AG04449 (cell line): ENCODE measurements around the gene APOM.

Source experiments
- CTCF ChIA-PET: fragments of 350-600 bp; formaldehyde crosslinking; extraction: SDS; loops from one replicate; lab custom pipeline; 2021; ENCODE audit warnings: antibody characterized with exemption; lab: Yijun Ruan, JAX
- POLR2A ChIA-PET: fragments of 400-600, 350-600 bp; formaldehyde crosslinking; extraction: SDS; loops from one replicate; lab custom pipeline; 2020; ENCODE audit warnings: antibody characterized with exemption, inconsistent platforms; lab: Yijun Ruan, JAX
- DNase-seq: peaks from one replicate; pipeline ENCODE4 v3.0.0-alpha.2; 2010; ENCODE audit warnings: low read depth, low spot score
- H3K4me3 ChIP-seq: 2 replicates; pipeline ENCODE4 v1.5.1; 2011; ENCODE audit warnings: low read depth, mild to moderate bottlenecking, control low read depth, low read length
- CTCF ChIP-seq: IDR thresholded peaks from one replicate; pipeline ENCODE4 v1.5.1; 2011; ENCODE audit warnings: mild to moderate bottlenecking, moderate library complexity, low read length, control low read depth, inconsistent platforms; ENCODE audit not compliant: insufficient read depth; ENCODE audit errors: missing control alignments

Gene APOM

GRCh38 chr6:31680226-31681134 is 24.8 kb downstream of the APOM start, which contains the start of gene LY6G5C:
Gene LY6G5C (minus strand): TSS chr6:31681067. CDS start chr6:31680373, 694 bp downstream.
- ChIA-PET POLR2A (interaction anchor here (0.6 to 1.1 kb wide), 3 partner anchors 67 to 147 kb away, joined by 3 to 4 read pairs (median 4); partner anchors contain the start of gene HSPA1B), CTCF (interaction anchor here (0.6 to 4.9 kb wide), 33 partner anchors 8 to 276 kb away, joined by 3 to 60 read pairs (median 5); partner anchors contain the start of genes ABHD16A, C6orf47, GPANK1 and HSPA1B)
- DNase-seq: peak; percentile 64
- H3K4me3 ChIP-seq: peak within 1 kb of the TSS; percentile 58
- TF ChIP-seq CTCF: peak; percentile 78

- peak; percentile 21 for TF ChIP-seq CTCF
- POLR2A ChIA-PET: interaction anchor here (0.6 kb wide), 1 partner anchor 66 kb away, joined by 4 read pairs; no protein-coding TSS in a partner anchor
- H3K4me3 ChIP-seq: peak overlapping the region; percentile 58
- CTCF ChIA-PET: interaction anchor here (0.6 to 4.9 kb wide), 23 partner anchors 10 to 275 kb away, joined by 3 to 60 read pairs (median 6); partner anchors contain the start of genes ABHD16A, C6orf47, GPANK1 and HSPA1B
- no peak for DNase-seq
Measured at GRCh38 chr6:31681135-31681671, 25.5 kb downstream of the APOM start.

GRCh38 chr6:31683591-31683990 is 27.9 kb downstream of the APOM start:
- ChIA-PET POLR2A (interaction anchor here (1.4 kb wide), 1 partner anchor 143 kb away, joined by 5 read pairs; no protein-coding TSS in a partner anchor), CTCF (interaction anchor here (1.5 to 2.4 kb wide), 2 partner anchors 124 to 268 kb away, joined by 3 to 9 read pairs; partner anchors contain the start of gene LSM2)
- H3K4me3 ChIP-seq: no peak overlapping the region
- TF ChIP-seq CTCF: no peak
- DNase-seq: no peak

- no peak overlapping the region for H3K4me3 ChIP-seq
- POLR2A ChIA-PET: no interaction called here
- CTCF ChIA-PET: interaction anchor here (0.8 to 1.6 kb wide), 3 partner anchors 83 to 266 kb away, joined by 3 read pairs; no protein-coding TSS in a partner anchor
- TF ChIP-seq CTCF: no peak
- no peak for DNase-seq
Measured at GRCh38 chr6:31686483-31686882, 30.8 kb downstream of the APOM start.

- POLR2A ChIA-PET: interaction anchor here (1.2 kb wide), 1 partner anchor 140 kb away, joined by 5 read pairs; the partner anchor contains the start of gene HSPA1B
- TF ChIP-seq CTCF: no peak
- CTCF ChIA-PET: interaction anchor here (0.8 to 1.6 kb wide), 4 partner anchors 9 to 142 kb away, joined by 3 to 4 read pairs (median 4); partner anchors contain the start of gene LY6G5B
- no peak for DNase-seq
- no peak overlapping the region for H3K4me3 ChIP-seq
Measured at GRCh38 chr6:31687321-31687720, 31.6 kb downstream of the APOM start.
